Measurements from ENCODE around the gene SYVN1.

GRCh38 chr11:65170058-65170534, 35.8 kb upstream of the SYVN1 start, which contains the start of gene SPDYC:
- TF ChIP-seq CTCF (conservative IDR thresholded peaks at IDR 0.05): no peak
- no peak for TF ChIP-seq EZH2 (IDR thresholded peaks at IDR 0.05; ENCODE audit: low read depth)
